B cell (primary cell): ENCODE measurements around the gene RABGAP1L.
"Not testable (repeated sequence)": the region's sequence is repeated elsewhere in the genome, so short reads cannot be mapped to it uniquely, and the experiment has no call there.

ENCODE experiments used
- CTCF ChIP-seq: fragments of 200-600 bp; IDR thresholded peaks from one replicate; pipeline ENCODE4 v1.8.0; 2022; ENCODE audit warnings: antibody characterized with exemption, mild to moderate bottlenecking
- EZH2 ChIP-seq: IDR thresholded peaks from 2 replicates; pipeline ENCODE4 v1.6.1; 2012; ENCODE audit warnings: borderline replicate concordance, low read depth, mild to moderate bottlenecking, moderate library complexity, low read length; ENCODE audit not compliant: insufficient read depth, poor library complexity, severe bottlenecking

DNA sequence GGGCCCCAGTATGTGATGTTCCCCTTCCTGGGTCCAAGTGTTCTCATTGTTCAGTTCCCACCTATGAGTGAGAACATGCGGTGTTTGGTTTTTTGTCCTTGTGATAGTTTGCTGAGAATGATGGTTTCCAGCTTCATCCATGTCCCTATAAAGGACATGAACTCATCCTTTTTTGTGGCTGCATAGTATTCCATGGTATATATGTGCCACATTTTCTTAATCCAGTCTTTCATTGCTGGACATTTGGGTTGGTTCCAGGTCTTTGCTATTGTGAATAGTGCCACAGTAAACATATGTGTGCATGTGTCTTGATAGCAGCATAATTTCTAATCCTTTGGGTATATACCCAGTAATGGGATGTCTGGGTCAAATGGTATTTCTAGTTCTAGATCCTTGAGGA, 736.3 kb downstream of the RABGAP1L start:
- TF ChIP-seq CTCF, EZH2: not testable (repeated sequence)
